Measurements from ENCODE around the gene NPAS3.

- no peak for TF ChIP-seq CTCF (IDR thresholded peaks at IDR 0.05 in 8 of 11, conservative IDR thresholded peaks at IDR 0.05 in 3 of 11)
- no peak for TF ChIP-seq POLR2A (IDR thresholded peaks at IDR 0.05)
- no peak for TF ChIP-seq POLR2AphosphoS5 (IDR thresholded peaks at IDR 0.05)
These were observed 852.3 kb downstream of the NPAS3 start for GRCh38 chr14:33790996-33791395.
